Measurements from ENCODE around the gene LRRC4C.

LRRC4C gene

DNA sequence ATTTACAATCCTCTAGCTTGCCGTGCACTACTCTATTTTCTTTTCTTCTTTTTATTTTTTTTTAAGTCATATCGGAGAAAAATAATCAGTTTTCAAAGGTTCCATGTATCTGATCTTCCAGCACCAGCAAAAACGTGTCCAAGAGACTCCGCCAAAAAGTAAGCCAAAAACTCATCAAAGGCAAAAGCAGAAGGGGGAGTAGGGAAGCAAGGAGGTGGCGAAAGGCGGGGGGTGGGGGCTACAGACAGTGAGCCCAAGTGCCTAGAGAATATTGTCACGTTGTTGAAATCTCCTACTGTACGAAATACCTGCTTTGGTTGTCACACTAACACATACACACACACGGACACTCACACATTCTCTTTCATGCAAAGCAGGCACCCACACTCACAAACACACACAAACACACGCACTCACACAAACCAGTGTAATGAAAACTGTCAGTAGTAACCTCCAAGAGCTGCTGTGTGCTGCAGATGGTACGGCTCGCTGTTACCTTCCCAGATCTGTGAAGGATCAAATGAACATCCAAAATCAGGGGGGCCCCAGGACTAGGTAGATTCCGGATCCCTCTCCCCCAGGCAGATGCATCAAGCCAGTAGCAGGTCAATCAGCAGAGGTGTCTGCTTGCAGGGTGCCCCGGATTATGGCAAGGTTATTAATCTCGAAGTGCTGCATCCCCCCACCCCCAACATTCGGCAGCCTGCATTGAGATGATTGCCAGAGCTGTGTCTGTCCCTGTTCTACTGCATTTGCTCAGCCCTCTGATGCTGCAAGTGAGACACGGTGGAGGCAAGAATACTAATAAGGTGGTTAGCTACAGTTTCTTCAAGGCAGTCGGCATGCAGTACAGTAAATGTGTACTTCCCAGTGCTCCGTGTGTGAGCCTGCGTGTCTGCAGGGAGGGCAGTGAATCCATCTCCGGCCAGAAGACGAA, at the start of gene LRRC4C:
Gene LRRC4C, minus strand, starts transcription at position 188 of the 937 bp plus-strand sequence.
- DNase-seq, result peak; percentile 35

DNA sequence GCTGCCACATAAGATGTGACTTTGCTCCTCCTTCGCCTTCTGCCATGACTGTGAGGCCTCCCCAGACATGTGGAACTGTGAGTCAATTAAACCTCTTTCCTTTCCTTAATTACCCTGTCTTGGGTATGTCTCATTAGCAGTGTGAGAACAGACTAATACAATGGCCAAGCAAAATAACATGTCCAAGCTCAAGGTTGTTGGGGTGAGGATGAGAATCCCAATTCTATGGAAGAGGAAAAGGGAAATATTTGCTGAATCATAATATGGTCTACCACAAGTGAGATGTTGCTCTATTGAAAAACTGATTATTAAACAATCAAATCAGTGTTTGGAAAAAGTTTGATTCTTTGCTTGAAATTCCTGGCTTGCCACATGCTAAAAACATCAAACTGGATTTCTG, 48.7 kb upstream of the LRRC4C start:
- no peak for DNase-seq

DNA sequence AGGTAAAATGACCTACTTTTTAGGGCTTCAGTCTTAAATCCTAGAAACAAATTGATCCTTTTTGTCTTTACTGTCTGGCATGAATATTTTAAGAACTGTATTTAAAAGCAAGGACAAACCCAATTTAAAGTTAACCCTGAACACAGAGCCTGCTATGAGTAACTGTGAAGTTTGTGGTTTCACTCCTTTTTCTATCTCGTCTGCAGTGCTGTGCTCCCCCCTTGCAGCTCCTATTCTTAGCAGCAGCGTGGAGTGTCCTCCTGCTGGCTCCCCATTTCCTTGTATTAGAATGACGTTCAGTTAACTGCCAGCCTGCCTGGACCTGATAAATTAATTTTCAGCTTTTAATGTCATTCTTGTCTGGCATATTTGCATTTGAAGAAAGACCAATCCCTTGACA, 40.0 kb upstream of the LRRC4C start:
- DNase-seq, result no peak

DNA sequence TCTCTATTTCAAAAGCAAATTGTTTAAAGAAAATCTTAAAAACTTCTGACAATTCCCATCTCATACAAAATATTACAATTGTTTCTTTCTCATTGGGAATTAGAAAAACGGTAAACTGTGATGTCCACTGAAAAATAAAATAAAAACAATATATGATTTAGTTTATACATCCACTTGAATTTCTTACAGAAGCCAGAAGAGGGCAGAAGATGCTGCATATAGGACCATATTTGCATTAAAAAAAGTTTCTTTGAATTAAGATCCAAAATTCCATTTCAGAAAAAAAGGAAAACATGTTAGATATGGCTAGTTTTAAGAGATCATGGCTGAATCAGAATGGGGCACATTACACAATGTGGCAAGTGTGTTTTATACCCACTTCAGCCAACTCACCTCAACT, 39.3 kb upstream of the LRRC4C start:
- no peak for DNase-seq

DNA sequence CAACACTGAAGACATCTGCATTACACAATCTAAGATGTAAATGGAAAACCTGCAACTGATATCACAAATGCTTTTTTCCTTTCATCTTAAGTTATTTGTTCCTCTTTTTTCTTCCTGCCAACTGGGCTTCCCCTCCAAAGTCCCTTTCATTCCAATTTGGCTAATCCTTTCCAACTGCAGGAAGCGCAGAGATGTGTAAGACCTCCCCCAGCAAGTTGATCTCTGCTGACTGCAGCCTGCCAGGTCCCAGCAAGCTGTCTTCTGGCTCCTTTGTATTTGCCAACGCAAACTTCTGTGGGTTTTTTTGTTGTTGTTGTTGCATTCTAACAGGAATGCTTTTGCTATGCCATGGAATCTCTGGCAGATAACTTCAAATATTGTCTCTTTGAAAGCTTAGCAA, 38.5 kb upstream of the LRRC4C start:
- no peak for DNase-seq

DNA sequence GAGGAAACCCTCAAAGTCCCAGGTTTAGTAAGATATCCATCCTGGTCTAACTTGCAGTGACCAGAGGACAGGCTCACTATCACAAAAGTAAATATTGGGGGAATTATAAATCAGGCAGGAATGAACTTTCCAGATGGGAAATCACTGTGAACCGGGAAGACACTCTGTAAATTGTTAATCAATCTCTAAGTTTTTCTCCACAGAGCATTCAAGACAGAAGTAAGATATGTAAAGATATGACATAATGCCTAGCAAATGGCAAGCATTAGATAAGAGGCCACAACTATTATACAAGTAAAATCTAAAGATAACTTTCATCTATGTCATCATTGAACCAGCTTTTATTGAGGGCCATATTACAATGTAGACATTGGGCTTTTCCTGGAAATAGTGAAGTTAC, 35.3 kb upstream of the LRRC4C start:
- DNase-seq, result no peak

DNA sequence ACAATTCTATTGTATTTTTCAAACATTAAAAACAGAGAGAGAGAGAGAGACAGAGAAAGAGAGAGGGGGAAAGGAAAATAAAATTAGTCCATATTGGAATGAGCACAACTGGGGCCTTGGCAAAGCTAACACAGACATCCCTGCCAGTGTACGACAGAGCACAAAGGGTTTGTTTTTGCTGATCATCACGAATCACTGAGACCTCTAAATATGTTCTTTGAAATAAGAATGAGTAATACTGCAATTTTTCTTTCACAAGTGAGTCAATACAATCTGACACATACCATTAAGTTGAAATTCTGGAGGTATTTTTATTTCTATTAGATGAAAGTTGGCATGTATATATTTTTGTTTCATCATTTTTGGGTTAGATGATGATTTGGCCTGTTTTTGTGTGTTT, 27.0 kb upstream of the LRRC4C start:
- no peak for DNase-seq

DNA sequence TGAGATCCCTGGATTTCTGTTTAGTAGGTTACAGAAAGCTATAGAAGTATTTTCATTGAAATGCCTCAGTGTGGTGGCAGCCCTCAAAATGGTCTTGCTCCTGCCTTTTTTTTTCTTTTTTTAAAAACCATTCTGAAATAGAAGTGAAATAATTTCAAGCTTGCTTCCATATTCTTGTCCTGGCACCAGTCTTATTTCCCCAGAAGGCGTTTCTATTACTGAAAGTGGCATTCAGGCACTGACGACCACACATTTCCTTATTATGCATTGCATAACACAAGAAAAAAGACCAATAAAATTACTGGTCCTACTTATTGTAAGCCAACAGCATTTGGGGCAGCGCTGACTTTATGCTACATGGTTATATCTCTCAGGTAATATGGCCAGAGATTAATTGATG, 24.5 kb upstream of the LRRC4C start:
- DNase-seq, result no peak

DNA sequence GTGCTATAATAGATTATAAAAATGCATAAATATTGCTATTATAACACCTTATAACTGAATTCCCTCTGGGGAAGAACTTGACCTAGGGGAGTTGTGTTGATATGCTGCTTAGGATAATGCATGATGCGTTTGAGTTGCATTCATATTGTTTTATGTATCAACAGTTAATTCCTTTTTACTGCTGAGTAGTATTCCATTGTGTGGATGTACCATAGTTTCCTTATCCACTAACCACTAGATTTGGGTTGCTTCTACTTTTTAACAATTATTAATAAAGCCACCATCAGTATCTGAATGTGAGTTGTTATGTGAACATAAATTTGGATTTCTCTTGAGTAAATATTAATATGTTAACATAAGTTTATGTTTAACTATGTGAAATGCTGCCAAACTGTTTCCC, 19.7 kb upstream of the LRRC4C start:
- DNase-seq, result no peak

DNA sequence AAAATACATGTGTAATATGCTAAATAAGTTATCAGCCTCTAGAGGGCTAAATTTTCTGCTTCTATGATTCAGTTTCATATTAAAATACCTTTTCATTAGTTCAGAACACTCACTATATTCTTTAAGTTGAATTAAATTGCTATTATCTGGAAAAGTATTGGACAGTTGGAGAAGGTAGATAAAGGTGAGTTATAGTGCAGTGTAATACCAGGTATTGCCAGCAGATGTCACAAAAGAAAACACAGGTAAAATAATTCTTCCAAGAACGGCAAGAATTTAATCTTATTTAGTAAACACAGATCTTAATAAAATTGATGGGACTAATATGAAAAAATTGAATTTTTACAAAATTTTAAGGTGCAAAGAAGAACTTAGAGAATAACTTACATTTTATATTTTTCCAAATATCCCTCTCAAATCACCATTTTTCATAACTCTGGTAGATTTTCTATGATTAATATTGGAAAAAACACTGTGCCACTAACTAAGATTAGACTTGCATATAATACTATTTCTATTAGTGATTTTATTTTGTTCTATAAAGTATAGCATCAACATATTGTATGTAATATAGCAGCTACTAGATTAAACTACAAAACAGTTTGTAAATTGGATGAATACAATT, 1.7 kb upstream of the LRRC4C start:
- DNase-seq, result no peak

DNA sequence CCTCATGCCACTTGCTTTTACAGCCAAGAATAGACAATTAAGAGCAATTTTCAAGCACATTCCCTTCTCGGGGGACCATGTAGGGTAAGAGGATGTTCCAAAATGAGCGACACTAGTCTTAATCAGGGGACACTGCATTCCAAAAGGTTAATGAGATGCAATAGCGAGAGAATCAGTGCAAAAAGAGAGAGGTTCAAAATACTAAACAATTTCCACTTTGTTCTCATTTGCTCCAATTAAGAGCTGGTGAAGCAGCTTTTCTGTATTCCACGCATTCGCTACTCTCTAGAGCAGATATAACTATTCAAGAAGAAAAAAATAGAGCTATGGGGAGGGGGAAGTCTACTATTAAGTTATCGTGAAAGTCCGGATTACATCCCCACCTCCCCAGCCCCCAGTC, 811 bp downstream of the LRRC4C start:
- DNase-seq, result no peak

DNA sequence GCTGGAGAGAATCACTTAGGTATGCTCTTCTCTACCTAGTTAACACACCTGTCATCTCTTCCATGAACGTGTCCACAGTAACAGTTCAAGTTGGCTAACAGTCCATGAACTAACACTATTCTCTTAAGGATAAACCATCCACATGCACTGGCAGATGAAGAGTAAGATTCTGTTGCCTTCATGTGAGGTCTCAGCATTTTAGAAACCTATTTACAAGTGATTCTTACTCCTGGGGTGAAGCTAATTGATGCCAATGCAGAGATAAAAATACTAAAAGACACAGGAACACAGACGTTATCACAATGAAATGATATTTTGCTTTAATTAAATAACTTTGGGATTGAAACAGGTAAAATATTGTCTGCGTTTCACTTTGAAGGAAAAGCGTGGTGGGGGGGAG, 1.3 kb downstream of the LRRC4C start:
- DNase-seq, result no peak

DNA sequence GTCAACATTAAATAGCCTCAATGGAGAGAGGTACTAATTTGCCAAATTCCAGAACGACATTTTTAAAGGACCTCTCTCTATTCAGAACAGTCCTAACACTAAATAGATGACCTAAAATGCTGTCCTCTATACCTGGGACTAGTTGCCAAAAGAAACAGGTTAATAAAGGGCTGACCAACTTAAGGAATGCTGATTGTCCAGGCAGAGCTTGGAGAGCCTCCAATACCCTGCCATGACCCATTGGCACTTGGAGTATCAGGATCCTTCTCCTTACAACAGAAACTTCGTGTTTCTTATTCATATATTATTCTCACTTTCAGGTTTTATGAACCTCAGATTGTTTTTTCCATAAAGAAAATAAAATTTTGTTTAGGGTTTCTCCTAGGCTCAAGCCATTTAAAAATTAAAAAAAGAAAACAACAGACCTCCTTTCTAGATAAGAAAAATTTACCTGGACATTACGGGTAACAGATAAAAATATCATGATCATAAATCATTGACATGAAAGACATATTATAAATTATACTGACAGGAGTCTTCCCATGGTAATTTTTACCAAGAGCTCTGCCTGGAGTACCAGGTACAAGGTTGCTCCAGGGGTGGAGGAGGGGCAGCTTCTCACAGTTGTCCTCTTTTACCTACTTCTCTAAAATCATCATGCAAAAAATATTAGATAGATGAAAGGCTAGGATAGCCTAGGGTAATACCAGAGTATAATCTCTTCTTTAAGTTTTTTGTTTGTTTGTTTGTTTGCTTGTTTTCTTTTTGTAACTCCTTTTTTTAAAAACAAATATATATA, 2.0 kb downstream of the LRRC4C start:
- DNase-seq, result no peak

DNA sequence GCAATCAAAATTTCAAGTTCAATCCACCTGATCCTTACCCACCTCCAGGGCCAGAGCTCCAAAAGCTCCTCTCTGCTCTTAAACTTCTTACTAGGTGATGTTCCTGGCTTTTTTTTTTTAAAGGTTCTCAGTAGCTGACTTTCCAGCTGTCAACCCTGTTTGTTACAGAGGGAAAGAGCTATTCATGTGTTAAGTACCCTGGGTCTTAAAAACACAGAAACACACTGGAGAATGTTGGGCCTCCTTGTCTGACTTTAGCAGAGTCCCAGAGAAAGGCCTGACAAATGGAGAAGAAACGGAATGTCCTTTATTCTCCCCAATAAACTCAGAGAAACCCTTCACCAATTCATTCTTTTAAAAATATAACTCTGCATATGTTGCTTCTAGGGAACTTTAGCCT, 3.2 kb downstream of the LRRC4C start:
- DNase-seq, result no peak

DNA sequence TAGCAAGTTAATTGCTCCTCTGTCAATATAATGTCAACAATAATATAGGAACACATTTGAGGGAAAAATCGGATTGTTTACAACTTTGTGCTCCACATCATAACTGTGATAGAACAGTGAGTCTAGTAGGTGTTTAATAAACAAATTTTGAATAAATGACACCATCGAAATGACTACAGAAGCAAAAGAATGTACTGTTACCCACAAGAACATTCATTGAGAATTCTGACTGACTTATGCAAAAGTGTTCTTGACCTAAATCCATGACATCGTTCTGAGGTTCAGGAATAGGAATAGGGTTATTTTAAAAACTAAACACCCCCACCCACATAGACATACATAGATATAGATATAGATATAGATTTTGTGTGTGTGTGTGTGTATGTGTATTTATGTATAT, 8.4 kb downstream of the LRRC4C start:
- DNase-seq, result no peak

DNA sequence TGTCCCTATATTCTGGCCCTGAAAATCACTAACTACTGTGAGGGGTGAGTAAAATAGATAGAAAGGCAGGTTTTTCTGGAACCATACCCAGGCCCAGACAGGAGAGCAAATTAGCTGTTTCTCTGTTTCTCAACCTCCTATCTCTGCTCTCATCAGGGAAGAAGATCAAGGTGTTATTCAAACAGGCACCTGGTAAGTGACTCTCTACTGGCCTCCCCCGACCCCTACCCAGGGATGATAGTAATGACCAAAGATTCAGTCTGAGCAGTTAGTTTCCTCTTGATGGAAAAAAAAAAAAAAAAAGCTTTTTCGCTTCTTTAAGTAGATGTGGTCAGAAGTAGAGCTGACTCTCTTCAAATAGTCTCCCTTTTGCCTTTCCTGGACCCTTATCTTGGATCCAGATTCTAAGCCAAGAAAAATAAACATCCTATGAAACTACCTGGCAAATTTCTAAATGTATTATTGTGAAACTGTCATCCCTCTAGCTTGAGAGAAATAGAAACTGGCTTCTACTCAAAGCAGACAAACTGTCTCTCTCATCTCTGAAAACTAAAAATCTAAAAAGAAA, 9.9 kb downstream of the LRRC4C start:
- DNase-seq, result no peak

DNA sequence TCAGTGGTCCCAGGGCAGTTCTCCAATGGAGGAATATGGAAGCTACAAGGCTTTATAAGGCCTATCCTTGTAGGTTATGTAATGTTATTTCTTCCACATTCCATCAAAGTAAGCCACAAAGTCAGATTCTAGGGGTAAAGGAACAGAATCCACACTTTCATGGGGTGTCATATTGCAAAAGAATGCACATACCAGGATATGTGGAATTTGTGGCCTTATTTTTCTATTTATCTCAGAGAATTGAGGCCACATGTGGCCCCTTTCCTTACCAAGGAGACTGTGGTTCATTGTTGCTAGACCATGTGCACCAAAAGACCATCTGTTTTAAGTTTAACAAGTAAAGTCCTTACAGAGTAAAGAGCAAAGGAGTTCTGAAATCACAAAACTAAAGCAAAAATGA, 12.9 kb downstream of the LRRC4C start:
- DNase-seq, result no peak

DNA sequence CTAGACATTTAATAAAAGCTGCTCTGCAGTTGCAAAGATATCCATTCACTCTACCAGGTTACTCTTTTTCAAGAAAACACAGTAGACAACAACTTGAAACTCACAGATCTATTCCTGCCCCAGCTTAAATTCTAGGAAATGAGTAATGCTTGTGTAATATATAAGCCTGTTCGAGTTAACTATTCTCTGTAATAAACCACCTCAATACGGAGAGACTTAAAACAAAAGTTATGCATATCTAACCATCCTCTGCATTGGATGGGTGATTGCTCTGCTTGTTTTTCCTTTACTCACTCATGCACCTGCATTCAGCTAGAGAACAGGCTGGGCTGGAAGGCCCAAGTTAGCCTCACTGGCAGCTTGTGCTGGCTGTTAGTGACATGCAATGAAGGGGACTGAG, 13.3 kb downstream of the LRRC4C start:
- no peak for DNase-seq

DNA sequence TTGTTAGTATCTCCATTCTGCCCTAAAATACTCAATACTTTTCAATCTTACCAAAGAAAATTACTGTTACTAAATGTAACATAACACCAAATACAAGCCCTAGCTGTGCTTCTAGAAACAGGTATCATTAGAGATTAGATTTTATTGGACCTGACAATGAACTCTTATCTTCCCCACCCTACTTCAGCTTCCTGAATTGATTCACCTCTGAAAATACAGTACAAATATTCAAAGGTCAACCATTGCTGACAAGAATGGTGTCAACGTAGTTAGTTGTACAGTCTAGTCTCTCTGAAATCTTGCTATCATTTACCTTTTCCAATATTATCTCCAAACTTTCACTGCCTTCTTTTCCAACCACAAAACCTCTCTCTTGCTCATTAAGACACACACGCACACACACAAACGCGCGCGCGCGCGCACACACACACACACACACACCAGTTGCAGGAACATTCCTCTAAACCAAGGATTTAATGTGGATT, 22.4 kb downstream of the LRRC4C start:
- DNase-seq, result no peak

DNA sequence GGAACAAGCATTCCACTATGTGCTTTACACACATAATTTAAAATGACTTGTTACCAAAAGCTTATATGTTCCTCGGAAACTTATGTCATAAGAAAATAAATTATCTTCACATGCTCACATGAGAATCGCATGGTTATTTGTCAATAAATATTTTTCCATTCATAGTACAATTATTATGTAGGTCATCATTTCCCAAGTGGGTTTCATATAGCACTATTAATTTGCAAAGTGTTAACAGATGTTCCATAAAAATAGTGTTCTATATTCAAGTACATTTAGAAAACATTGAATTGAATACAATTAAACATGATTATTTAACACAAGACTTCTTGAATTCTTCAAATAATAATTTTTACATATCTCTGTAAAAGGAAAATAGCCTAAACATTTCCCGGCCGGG, 23.9 kb downstream of the LRRC4C start:
- DNase-seq, result no peak

DNA sequence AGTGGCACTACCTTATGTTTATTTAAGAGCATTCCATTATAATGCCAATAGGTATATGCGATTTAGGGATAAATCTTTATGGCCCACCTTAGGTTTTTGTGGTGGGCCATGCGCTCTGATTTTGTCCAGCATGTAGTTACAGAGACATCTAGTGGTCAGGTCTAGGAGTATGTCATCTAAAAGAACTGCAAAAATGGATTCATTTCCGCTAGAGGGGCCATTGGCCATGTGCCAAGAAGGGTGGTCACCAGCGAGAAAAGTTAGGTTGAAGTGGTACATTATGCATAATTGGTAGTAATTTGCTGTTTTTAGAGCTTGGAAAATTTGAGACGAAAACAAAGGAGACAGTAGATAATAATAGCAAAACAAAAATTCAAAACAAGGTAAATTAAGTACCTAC, 27.7 kb downstream of the LRRC4C start:
- DNase-seq, result no peak

DNA sequence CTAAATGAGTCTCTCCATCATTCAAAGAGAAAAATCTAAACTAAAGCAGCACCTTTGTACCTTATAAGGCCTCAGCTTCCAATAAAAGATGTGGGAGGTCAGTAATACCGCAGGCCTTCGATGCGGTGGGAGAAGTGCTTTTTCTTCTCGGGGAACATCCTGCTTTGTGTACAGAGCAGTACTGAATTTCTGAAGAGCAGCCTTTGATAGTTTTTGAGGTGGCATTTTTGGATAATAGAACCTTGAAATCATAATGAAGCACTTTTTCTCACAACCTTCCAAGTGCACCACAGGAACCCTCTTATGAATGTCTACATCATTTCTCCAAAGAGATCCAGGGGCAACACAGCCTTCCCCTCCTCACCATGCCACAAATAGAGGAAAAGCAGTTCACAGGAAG, 39.6 kb downstream of the LRRC4C start:
- no peak for DNase-seq

DNA sequence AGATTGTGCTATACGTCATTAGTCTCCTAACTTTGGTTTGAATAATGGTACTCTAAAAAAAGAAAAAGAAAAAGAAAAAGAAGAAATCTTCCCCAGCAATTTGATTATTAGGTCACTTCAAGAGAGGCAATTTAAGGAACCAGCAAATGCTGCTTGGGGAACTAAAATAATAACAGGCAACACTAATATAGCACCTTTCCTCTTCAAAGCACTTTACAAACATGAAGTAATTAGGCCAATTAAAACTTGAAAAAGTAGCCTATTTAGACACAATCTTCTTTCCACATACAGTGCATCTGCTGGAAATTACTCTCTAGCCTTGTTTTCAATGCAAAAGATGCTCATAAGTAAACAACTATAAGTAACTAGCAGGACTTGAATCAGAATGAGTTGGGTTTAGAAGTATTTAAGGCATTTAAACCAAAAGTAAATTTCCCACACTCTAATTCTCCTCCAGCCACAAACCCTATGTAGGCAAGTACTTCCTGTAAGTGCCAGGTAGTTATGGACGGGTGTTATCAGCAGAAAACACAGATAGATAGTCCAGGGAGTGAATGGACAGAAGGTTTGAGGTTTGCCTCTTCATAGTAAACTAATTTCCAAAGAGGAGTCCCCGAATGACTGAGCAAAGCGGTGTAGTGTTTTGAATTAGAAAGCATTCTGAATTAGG, 44.5 kb downstream of the LRRC4C start:
- DNase-seq, result no peak
